HepG2 (cell line): ENCODE measurements around the gene PNPLA3. TPM values are rescaled to one million over a fixed set of nuclear protein-coding genes. Genes with fewer than 3 reads are reported as not detected.

ENCODE experiments used
- ATAC-seq: fragments of 200-7000 bp; cut with Tn5 transposase; 3 replicates; pipeline ENCODE4 v1.9.1; 2020; ENCODE audit warnings: mild to moderate bottlenecking, moderate library complexity
- BruUV-seq: library from RNA; stranded (reverse); fragments of 400-500 nt; replicated peaks from 2 replicates; lab custom pipeline; 2021; lab: Mats Ljungman, UMichigan
- CTCF ChIA-PET: fragments of 300-600 bp; formaldehyde crosslinking; extraction: SDS; loops from one replicate; lab custom pipeline; 2021; ENCODE audit warnings: low total read pairs, inconsistent platforms, low intra/inter-chr PET ratio; lab: Yijun Ruan, JAX
- POLR2A ChIA-PET: fragments of 350-600 bp; sonication (Branson Sonifier 250); formaldehyde crosslinking; loops from one replicate; lab custom pipeline; 2020; ENCODE audit warnings: antibody characterized with exemption, inconsistent platforms; lab: Yijun Ruan, JAX
- DNase-seq: peaks from one replicate; pipeline ENCODE4 v3.0.0-alpha.2; 2015; ENCODE audit warnings: low spot score
- FAIRE-seq: peaks from 3 replicates; lab custom pipeline; 2011; peaks lifted over from hg19 to GRCh38; lab: Jason Lieb, UNC
- H2AFZ ChIP-seq: one replicate; pipeline ENCODE4 v1.6.1; 2011; ENCODE audit warnings: low read length, inconsistent platforms
- H3K27ac ChIP-seq: fragments of 300-600 bp; 3 replicates; pipeline ENCODE4 v1.8.0; 2011; ENCODE audit warnings: mixed run types, mild to moderate bottlenecking, mixed read lengths, low read length, inconsistent platforms; ENCODE audit not compliant: insufficient read depth; ENCODE audit errors: extremely low read length
- H3K27me3 ChIP-seq, 2 experiments: fragments of 200-600 bp in 1 of 2; 2 replicates in 1 of 2; 3 replicates in 1 of 2; pipeline versions ENCODE4 v1.6.0 to v1.8.0; 2011; ENCODE audit warnings: low read length in 2 of 2, mild to moderate bottlenecking in 2 of 2, moderate library complexity in 2 of 2, inconsistent platforms in 1 of 2; ENCODE audit not compliant: insufficient read depth in 2 of 2, control insufficient read depth in 1 of 2
- H3K36me3 ChIP-seq, 2 experiments: fragments of 200-600 bp in 1 of 2; replicated peaks in 1 of 2; 2 replicates in 1 of 2; 3 replicates in 1 of 2; pipeline versions ENCODE4 v1.5.1 to v1.8.0; 2011; ENCODE audit warnings: low read length in 2 of 2, inconsistent platforms in 1 of 2; ENCODE audit not compliant: insufficient read depth in 2 of 2, control insufficient read depth in 1 of 2
- H3K4me1 ChIP-seq: 2 replicates; pipeline ENCODE4 v1.5.1; 2012; ENCODE audit warnings: low read length, inconsistent platforms; ENCODE audit not compliant: insufficient read depth
- H3K4me2 ChIP-seq: 2 replicates; pipeline ENCODE4 v1.6.0; 2011; ENCODE audit warnings: low read depth, low read length, inconsistent platforms
- H3K4me3 ChIP-seq, 3 experiments: fragments of 200-600 bp in 1 of 3; sonication (generic), shearing (Covaris generic) in 1 of 3; replicated peaks in 1 of 3; 2 replicates each; pipeline ENCODE4 v1.5.1; 2011 to 2016; ENCODE audit warnings: low read length in 3 of 3, inconsistent platforms in 2 of 3, low read depth in 2 of 3, mild to moderate bottlenecking in 2 of 3, control low read depth in 1 of 3, mixed read lengths in 1 of 3; ENCODE audit not compliant: insufficient read depth in 1 of 3
- H3K79me2 ChIP-seq: one replicate; pipeline ENCODE4 v1.6.1; 2011; ENCODE audit warnings: low read length, inconsistent platforms; ENCODE audit not compliant: insufficient read depth
- H3K9ac ChIP-seq: 2 replicates; pipeline ENCODE4 v1.6.0; 2011; ENCODE audit warnings: mild to moderate bottlenecking, low read depth, low read length, inconsistent platforms; ENCODE audit not compliant: insufficient read depth
- H3K9me3 ChIP-seq: 2 replicates; pipeline ENCODE4 v1.5.1; 2012; ENCODE audit warnings: mild to moderate bottlenecking, low read length
- H4K20me1 ChIP-seq: 2 replicates; pipeline ENCODE4 v1.6.0; 2011; ENCODE audit warnings: inconsistent platforms, mild to moderate bottlenecking, low read length, moderate library complexity; ENCODE audit not compliant: insufficient read depth
- NFYC ChIP-seq: IDR thresholded peaks from 2 replicates; pipeline ENCODE4 v1.6.1; 2016; ENCODE audit warnings: missing genetic modification reagents, missing compliant biosample characterization
- ZFP82 ChIP-seq: sonication (generic); formaldehyde crosslinking; IDR thresholded peaks from 2 replicates; pipeline ENCODE4 v1.5.1; 2020; ENCODE audit warnings: mild to moderate bottlenecking, missing genetic modification reagents, borderline replicate concordance
- ZNF496 ChIP-seq: sonication (generic); formaldehyde crosslinking; IDR thresholded peaks from 2 replicates; pipeline ENCODE4 v1.8.1; 2023; ENCODE audit warnings: mild to moderate bottlenecking, moderate library complexity, missing genetic modification reagents; ENCODE audit not compliant: insufficient replicate concordance
- ZNF558 ChIP-seq: sonication (generic); formaldehyde crosslinking; IDR thresholded peaks from 2 replicates; pipeline ENCODE4 v1.9.0; 2022; ENCODE audit warnings: mild to moderate bottlenecking, missing genetic modification reagents, borderline replicate concordance
- WGBS: methylation state at CpG from one replicate; pipeline ENCODE4 v1.1.6; 2017; ENCODE audit warnings: low lambda C conversion rate; 5-methylcytosine and 5-hydroxymethylcytosine counted together
- in situ Hi-C: cut with HindIII; loops from 2 replicates; pipeline ENCODE4 v1.10.0; 2017; ENCODE audit warnings: low pct_unique_long_range_greater_than_20kb; ENCODE audit not compliant: extremely low pct_ligation_motif_present
- intact Hi-C: fragments of 100-400 bp; cut with micrococcal nuclease; formaldehyde crosslinking; loops from one replicate; pipeline ENCODE4 v1.10.0; 2022; ENCODE audit not compliant: unreplicated experiment
- polyA plus RNA-seq, 8 experiments: library from polyadenylated mRNA; depleted of rRNA in 3 of 8; stranded (reverse) in 7 of 8; unstranded in 1 of 8; fragments of >200 nt; fragmentation: Illumina TruSeq in 4 of 8; extraction: Trizol in 4 of 8; gene quantifications; 2 replicates each; pipeline versions ENCODE4 v1.2.1 to v1.2.3, GENCODE V29; 2011 to 2016; ENCODE audit warnings: low read depth in 4 of 8, missing spikeins in 1 of 8, mixed read lengths in 1 of 8; ENCODE audit not compliant: insufficient read depth in 1 of 8
- total RNA-seq, 5 experiments: library from RNA; depleted of rRNA; stranded (reverse); fragments of >200 nt; fragmentation: Illumina TruSeq; extraction: Trizol; gene quantifications; 2 replicates each; pipeline ENCODE4 v1.2.3, GENCODE V29; 2016; ENCODE audit warnings: low read depth in 1 of 5
- TF ChIP-seq, protein P1 (sequence below): sonication (generic); formaldehyde crosslinking; IDR thresholded peaks from 2 replicates; pipeline ENCODE4 v1.4.0; 2020; ENCODE audit warnings: mild to moderate bottlenecking, missing genetic modification reagents
- TF ChIP-seq, protein P2 (sequence below): sonication (generic); formaldehyde crosslinking; IDR thresholded peaks from 2 replicates; pipeline ENCODE4 v1.4.0; 2020; ENCODE audit warnings: missing genetic modification reagents
- TF ChIP-seq, protein P3 (sequence below): sonication (generic); formaldehyde crosslinking; conservative IDR thresholded peaks from 2 replicates; pipeline ENCODE4 v1.4.0; 2020; ENCODE audit warnings: mild to moderate bottlenecking, missing genetic modification reagents, moderate library complexity

The PNPLA3 gene
- total and polyA plus RNA-seq, 2 of the 13 experiments (the other 11 are each of a cell fraction or from before 2014, with no cell fraction given) = 16.9 to 19.8 TPM

DNA sequence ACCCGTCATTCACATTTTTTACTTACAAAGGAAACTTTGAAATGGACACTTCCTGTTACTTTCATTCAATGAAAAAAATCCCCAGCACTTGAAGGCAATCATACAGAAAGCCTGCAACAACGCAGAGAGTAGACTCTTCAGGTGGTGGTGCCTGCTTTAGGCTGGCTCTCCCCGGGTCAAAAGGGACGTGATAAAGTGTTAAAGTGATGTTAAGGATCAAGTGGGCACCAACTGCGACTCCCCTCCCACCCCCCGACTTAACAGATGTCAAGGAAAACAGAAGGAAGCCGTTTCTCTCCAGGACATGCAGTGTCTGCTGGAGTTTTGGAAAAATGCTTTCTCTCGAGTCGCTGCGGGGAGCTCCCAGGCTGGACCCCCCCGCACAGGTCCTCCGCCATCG lies 414 bp upstream of the PNPLA3 start:
- Histone ChIP-seq H3K27ac (peak overlapping the region; percentile 63), H3K4me1 (peaks cover 59% of the 10 kb centered on the region), H3K36me3 (peaks cover 1 to 5% of the 10 kb centered on the region in 2 experiments; a peak in 3 of 5 replicates), H3K79me2 (peaks cover 6% of the 10 kb centered on the region), H2AFZ (no peak overlapping the region), H3K4me3 (peak overlapping the region; percentile 46 to 60 (median 51); a peak in 5 of 6 replicates), H3K9me3 (no peaks in the 10 kb centered on the region), H3K9ac (peak overlapping the region; percentile 52; the same call in 1 of the 2 replicates), H4K20me1 (peaks cover 7% of the 10 kb centered on the region; the same call in 1 of the 2 replicates), H3K27me3 (no peaks in the 10 kb centered on the region; a peak in 2 of 5 replicates), H3K4me2 (peak overlapping the region; percentile 95)
- CTCF ChIA-PET = no interaction called here
- POLR2A ChIA-PET = interaction anchor here (2.0 to 3.6 kb wide), 2 partner anchors 8 to 32 kb away, joined by 6 to 21 read pairs; partner anchors contain the start of gene SAMM50
- intact Hi-C loops (loop anchor here (1.0 kb wide), 1 partner anchor 40 kb away; no protein-coding TSS in a partner anchor), in situ Hi-C loops (no loop called here)
- BruUV-seq = no TSS peak
- DNase-seq (no peak), FAIRE-seq (no peak), ATAC-seq (no peak)
- 1% methylated on average over 6 of the region's 13 CpGs for WGBS
- TF ChIP-seq, protein P1, sequence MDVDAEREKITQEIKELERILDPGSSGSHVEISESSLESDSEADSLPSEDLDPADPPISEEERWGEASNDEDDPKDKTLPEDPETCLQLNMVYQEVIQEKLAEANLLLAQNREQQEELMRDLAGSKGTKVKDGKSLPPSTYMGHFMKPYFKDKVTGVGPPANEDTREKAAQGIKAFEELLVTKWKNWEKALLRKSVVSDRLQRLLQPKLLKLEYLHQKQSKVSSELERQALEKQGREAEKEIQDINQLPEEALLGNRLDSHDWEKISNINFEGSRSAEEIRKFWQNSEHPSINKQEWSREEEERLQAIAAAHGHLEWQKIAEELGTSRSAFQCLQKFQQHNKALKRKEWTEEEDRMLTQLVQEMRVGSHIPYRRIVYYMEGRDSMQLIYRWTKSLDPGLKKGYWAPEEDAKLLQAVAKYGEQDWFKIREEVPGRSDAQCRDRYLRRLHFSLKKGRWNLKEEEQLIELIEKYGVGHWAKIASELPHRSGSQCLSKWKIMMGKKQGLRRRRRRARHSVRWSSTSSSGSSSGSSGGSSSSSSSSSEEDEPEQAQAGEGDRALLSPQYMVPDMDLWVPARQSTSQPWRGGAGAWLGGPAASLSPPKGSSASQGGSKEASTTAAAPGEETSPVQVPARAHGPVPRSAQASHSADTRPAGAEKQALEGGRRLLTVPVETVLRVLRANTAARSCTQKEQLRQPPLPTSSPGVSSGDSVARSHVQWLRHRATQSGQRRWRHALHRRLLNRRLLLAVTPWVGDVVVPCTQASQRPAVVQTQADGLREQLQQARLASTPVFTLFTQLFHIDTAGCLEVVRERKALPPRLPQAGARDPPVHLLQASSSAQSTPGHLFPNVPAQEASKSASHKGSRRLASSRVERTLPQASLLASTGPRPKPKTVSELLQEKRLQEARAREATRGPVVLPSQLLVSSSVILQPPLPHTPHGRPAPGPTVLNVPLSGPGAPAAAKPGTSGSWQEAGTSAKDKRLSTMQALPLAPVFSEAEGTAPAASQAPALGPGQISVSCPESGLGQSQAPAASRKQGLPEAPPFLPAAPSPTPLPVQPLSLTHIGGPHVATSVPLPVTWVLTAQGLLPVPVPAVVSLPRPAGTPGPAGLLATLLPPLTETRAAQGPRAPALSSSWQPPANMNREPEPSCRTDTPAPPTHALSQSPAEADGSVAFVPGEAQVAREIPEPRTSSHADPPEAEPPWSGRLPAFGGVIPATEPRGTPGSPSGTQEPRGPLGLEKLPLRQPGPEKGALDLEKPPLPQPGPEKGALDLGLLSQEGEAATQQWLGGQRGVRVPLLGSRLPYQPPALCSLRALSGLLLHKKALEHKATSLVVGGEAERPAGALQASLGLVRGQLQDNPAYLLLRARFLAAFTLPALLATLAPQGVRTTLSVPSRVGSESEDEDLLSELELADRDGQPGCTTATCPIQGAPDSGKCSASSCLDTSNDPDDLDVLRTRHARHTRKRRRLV (CRISPR knock-in tag) = 0 out of 2 replicates have a peak, but pooled peaks have one; percentile 2
- TF ChIP-seq ZNF496 (CRISPR knock-in tag) (no peak), NFYC (CRISPR knock-in tag) (no peak), ZFP82 (no peak), ZNF558 (CRISPR knock-in tag) (0 out of 2 replicates have a peak, but pooled peaks have one; percentile 6)
- TF ChIP-seq, protein P2, sequence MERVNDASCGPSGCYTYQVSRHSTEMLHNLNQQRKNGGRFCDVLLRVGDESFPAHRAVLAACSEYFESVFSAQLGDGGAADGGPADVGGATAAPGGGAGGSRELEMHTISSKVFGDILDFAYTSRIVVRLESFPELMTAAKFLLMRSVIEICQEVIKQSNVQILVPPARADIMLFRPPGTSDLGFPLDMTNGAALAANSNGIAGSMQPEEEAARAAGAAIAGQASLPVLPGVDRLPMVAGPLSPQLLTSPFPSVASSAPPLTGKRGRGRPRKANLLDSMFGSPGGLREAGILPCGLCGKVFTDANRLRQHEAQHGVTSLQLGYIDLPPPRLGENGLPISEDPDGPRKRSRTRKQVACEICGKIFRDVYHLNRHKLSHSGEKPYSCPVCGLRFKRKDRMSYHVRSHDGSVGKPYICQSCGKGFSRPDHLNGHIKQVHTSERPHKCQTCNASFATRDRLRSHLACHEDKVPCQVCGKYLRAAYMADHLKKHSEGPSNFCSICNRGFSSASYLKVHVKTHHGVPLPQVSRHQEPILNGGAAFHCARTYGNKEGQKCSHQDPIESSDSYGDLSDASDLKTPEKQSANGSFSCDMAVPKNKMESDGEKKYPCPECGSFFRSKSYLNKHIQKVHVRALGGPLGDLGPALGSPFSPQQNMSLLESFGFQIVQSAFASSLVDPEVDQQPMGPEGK (CRISPR knock-in tag) = peak; percentile 61; the same call in 1 of the 2 replicates
- TF ChIP-seq, protein P3, sequence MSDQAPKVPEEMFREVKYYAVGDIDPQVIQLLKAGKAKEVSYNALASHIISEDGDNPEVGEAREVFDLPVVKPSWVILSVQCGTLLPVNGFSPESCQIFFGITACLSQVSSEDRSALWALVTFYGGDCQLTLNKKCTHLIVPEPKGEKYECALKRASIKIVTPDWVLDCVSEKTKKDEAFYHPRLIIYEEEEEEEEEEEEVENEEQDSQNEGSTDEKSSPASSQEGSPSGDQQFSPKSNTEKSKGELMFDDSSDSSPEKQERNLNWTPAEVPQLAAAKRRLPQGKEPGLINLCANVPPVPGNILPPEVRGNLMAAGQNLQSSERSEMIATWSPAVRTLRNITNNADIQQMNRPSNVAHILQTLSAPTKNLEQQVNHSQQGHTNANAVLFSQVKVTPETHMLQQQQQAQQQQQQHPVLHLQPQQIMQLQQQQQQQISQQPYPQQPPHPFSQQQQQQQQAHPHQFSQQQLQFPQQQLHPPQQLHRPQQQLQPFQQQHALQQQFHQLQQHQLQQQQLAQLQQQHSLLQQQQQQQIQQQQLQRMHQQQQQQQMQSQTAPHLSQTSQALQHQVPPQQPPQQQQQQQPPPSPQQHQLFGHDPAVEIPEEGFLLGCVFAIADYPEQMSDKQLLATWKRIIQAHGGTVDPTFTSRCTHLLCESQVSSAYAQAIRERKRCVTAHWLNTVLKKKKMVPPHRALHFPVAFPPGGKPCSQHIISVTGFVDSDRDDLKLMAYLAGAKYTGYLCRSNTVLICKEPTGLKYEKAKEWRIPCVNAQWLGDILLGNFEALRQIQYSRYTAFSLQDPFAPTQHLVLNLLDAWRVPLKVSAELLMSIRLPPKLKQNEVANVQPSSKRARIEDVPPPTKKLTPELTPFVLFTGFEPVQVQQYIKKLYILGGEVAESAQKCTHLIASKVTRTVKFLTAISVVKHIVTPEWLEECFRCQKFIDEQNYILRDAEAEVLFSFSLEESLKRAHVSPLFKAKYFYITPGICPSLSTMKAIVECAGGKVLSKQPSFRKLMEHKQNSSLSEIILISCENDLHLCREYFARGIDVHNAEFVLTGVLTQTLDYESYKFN = 0 out of 2 replicates have a peak, but pooled peaks have one; percentile 4
